ENCODE results near the gene KRT72. TPM values are rescaled to one million over a fixed set of nuclear protein-coding genes. Genes with fewer than 3 reads are reported as not detected.
"Not testable (repeated sequence)": the region's sequence is repeated elsewhere in the genome, so short reads cannot be mapped to it uniquely, and the experiment has no call there.

The KRT72 gene
- total RNA-seq, 1 donor, result not detected

GRCh38 chr12:52600475-52600874 is 788 bp downstream of the KRT72 start:
- Histone ChIP-seq H3K36me3 (ENCODE audit: insufficient read depth, low read length) (no peaks in the 10 kb centered on the region), H3K27me3 (ENCODE audit: insufficient read depth, low read length) (peaks cover 61% of the 10 kb centered on the region), H3K4me3 (ENCODE audit: insufficient read depth, low read length) (no peak overlapping the region), H3K4me1 (ENCODE audit: insufficient read depth, low read length) (no peaks in the 10 kb centered on the region), H3K27ac (ENCODE audit: low read depth, low read length) (no peak overlapping the region), H3K79me2 (ENCODE audit: insufficient read depth, low read length) (no peaks in the 10 kb centered on the region), H3K9me3 (ENCODE audit: low read depth, low read length) (no peaks in the 10 kb centered on the region), H3K4me2 (ENCODE audit: insufficient read depth, low read length) (no peak overlapping the region), H2AFZ (ENCODE audit: low read length) (no peak overlapping the region), H4K20me1 (ENCODE audit: insufficient read depth, low read length) (no peaks in the 10 kb centered on the region)
- no peak for DNase-seq (ENCODE audit: insufficient read length, low spot score, missing footprints)
- TF ChIP-seq CTCF (IDR thresholded peaks at IDR 0.05; ENCODE audit: extremely low read depth, low read depth, low read length), result no peak

- Histone ChIP-seq H3K4me3 (ENCODE audit: insufficient read depth, low read length) (no peak overlapping the region), H3K4me1 (ENCODE audit: insufficient read depth, low read length) (no peaks in the 10 kb centered on the region), H3K36me3 (ENCODE audit: insufficient read depth, low read length) (no peaks in the 10 kb centered on the region), H3K27ac (ENCODE audit: low read depth, low read length) (no peak overlapping the region), H3K9me3 (ENCODE audit: low read depth, low read length) (no peaks in the 10 kb centered on the region), H2AFZ (ENCODE audit: low read length) (no peak overlapping the region), H3K79me2 (ENCODE audit: insufficient read depth, low read length) (no peaks in the 10 kb centered on the region), H3K27me3 (ENCODE audit: insufficient read depth, low read length) (peaks cover 62% of the 10 kb centered on the region), H4K20me1 (ENCODE audit: insufficient read depth, low read length) (no peaks in the 10 kb centered on the region), H3K4me2 (ENCODE audit: insufficient read depth, low read length) (no peak overlapping the region)
- DNase-seq (ENCODE audit: insufficient read length, low spot score, missing footprints), result no peak
- TF ChIP-seq CTCF (IDR thresholded peaks at IDR 0.05; ENCODE audit: extremely low read depth, low read depth, low read length), result no peak
These were observed 1.2 kb downstream of the KRT72 start for GRCh38 chr12:52600071-52600470.

- H3K4me3 ChIP-seq (ENCODE audit: insufficient read depth, low read length), result no peak overlapping the region
- DNase-seq (ENCODE audit: insufficient read length, low spot score, missing footprints), result no peak
- H3K27ac ChIP-seq (ENCODE audit: low read depth, low read length), result no peak overlapping the region
- H2AFZ ChIP-seq (ENCODE audit: low read length), result no peak overlapping the region
- H3K27me3 ChIP-seq (ENCODE audit: insufficient read depth, low read length), result peaks cover 67% of the 10 kb centered on the region
- H3K4me2 ChIP-seq (ENCODE audit: insufficient read depth, low read length), result no peak overlapping the region
- no peaks in the 10 kb centered on the region for H3K9me3 ChIP-seq (ENCODE audit: low read depth, low read length)
- no peaks in the 10 kb centered on the region for H3K36me3 ChIP-seq (ENCODE audit: insufficient read depth, low read length)
- no peaks in the 10 kb centered on the region for H3K4me1 ChIP-seq (ENCODE audit: insufficient read depth, low read length)
- H4K20me1 ChIP-seq (ENCODE audit: insufficient read depth, low read length), result no peaks in the 10 kb centered on the region
- TF ChIP-seq CTCF (IDR thresholded peaks at IDR 0.05; ENCODE audit: extremely low read depth, low read depth, low read length), result no peak
- H3K79me2 ChIP-seq (ENCODE audit: insufficient read depth, low read length), result no peaks in the 10 kb centered on the region
These were observed 2.3 kb downstream of the KRT72 start for GRCh38 chr12:52598966-52599365.

- not testable (repeated sequence) for H4K20me1 ChIP-seq (ENCODE audit: insufficient read depth, low read length); H3K4me2 ChIP-seq (ENCODE audit: insufficient read depth, low read length); H3K79me2 ChIP-seq (ENCODE audit: insufficient read depth, low read length); H3K4me3 ChIP-seq (ENCODE audit: insufficient read depth, low read length); H3K36me3 ChIP-seq (ENCODE audit: insufficient read depth, low read length); H3K9me3 ChIP-seq (ENCODE audit: low read depth, low read length); H2AFZ ChIP-seq (ENCODE audit: low read length); H3K4me1 ChIP-seq (ENCODE audit: insufficient read depth, low read length); H3K27ac ChIP-seq (ENCODE audit: low read depth, low read length); DNase-seq (ENCODE audit: insufficient read length, low spot score, missing footprints)
- H3K27me3 ChIP-seq (ENCODE audit: insufficient read depth, low read length), result peaks cover 35% of the 10 kb centered on the region
These were observed 7.0 kb downstream of the KRT72 start for GRCh38 chr12:52594237-52594636.

Data from osteoblast (primary cell).